HG03039 (cell line): Measurements from ENCODE around the gene PALLD.
"Not testable (repeated sequence)": the region's sequence is repeated elsewhere in the genome, so short reads cannot be mapped to it uniquely, and the experiment has no call there.

ENCODE experiments used
- ATAC-seq: cut with Tn5 transposase; IDR thresholded peaks from one replicate; pipeline ENCODE4 v1.9.1; 2021; ENCODE audit warnings: mild to moderate bottlenecking, moderate library complexity; ENCODE audit not compliant: unreplicated experiment

PALLD gene

GRCh38 chr4:168490711-168491110 is 6.1 kb upstream of the PALLD start:
- no peak for ATAC-seq

- ATAC-seq, result no peak
Observed at GRCh38 chr4:168491563-168491962, 5.3 kb upstream of the PALLD start.

- no peak for ATAC-seq
Observed at GRCh38 chr4:168498251-168498650, 1.4 kb downstream of the PALLD start.

DNA sequence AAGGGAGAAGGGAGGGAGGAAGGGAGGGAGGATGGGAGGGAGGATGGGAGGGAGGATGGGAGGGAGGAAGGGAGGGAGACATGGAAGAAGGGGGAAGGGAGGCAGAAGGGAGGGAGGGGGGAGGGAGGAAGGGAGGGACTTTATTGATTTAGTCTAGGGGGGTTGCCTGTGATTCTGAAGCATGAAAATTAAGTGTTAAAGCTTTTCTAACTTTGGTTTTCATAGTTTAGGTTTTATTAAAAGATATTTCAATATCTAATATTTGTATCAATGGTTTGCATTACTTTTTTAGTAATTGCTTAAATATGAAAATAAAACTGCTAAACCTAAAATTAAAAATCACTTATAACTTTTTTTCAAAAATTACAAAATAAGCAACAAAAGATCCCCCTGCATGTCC is 2.4 kb downstream of the PALLD start:
- ATAC-seq, result no peak

DNA sequence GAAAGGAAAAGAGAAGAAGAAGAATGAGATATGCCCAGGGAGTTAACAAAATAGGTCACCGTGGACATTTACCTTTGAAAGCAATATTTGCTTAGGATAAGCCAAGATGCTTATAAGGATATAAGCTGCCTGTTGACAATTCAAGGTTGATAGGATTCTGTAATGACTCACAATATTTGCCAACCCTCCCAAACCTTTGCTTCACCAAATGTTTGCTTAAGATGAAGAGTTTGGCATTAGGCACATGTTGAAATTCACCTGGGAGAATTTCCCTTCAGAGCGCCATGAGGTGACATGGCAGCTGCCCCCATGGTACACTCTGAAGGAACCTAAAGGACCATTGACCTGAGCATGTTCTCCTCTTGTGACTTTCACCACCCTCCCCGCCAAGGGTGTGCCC is 4.6 kb downstream of the PALLD start:
- ATAC-seq, result no peak

DNA sequence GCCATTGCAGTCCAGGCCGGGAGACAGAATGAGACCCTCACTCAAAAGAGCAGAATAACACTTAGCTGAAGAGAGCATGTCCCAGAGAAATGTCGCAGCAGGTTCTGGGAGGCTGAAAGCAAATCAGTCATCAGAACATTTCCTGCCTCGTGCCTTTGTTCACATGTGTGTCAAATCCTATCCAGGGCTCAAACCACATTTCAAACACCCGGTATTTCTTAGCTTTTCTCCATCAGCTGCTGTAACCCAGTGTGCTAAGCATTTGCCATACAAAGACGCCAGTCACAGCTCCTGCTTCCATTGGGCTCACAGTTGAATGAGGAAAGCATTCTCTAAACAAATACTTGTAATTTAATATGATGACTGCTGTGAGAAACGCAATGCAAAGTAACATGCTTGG is 6.0 kb downstream of the PALLD start:
- no peak for ATAC-seq

DNA sequence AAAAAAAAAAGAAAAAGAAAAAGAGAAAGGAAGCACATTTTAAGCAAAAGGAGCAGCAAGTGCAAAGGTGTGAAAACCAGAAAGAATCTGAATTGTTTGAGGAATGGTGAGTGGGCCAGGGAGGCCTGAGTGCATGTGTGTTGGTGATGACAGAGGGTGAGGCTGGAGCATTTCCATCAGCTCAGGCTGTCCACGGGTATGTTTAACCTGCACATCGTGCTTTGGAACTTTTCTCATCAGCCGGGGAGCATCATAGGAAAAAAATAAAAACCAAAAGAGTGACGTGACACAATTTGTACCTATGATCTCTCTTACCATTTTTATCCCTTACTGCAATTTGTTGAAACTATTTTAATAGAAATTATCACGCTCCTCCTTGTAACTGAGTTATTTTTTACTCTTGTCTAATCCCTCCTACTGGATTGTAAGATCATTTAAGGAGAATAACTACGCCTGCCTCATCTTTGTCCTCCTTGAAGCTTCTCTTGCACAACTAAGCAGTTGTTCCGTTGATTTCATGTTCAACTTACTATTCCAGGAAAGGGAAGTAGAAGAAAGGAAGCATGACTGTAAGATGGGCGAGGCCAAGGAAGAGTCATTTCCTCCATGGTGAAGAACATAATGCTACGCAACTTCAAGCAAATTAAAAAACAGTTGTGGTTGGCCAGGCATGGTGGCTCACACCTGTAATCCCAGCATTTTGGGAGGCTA is 7.0 kb downstream of the PALLD start:
- ATAC-seq, result no peak

DNA sequence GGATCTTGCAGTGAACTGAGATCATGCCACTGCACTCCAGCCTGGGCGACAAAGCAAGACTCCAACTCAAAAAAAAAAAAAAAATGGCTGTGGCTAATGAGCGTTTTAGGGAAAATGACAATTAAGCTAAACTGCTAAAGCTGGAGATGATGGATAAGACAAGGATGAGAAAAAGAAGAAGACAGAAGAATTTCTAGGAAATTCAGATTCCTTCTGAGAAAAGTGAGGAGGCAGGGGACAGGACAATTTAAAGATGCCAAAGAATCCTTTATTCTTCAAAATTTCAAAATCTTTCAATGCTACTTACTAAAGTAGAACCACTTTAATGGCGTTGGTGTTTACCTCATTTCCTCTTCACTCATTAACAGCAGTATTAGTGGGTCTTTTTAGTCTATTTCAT is 7.7 kb downstream of the PALLD start:
- no peak for ATAC-seq

DNA sequence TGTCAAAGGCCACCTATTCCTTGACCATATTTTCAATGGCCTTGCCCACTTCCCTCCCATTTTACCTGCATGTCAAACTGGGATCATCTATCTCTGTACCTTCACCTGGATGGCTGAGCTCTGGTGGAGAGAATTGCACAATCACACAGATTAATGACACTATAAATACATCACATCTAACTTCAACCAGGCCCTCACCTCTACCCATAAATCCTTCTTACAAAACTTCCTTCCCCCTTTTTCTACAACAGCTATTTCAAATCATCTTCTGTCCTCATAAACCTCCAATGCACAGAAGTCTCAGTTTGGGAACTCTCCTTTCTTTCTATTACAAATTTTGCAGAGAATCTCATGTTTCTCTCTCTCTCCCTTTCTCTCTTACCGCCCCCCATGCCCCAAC is 9.2 kb downstream of the PALLD start:
- no peak for ATAC-seq

GRCh38 chr4:168507178-168507815 is 10.4 kb downstream of the PALLD start:
- no peak for ATAC-seq

DNA sequence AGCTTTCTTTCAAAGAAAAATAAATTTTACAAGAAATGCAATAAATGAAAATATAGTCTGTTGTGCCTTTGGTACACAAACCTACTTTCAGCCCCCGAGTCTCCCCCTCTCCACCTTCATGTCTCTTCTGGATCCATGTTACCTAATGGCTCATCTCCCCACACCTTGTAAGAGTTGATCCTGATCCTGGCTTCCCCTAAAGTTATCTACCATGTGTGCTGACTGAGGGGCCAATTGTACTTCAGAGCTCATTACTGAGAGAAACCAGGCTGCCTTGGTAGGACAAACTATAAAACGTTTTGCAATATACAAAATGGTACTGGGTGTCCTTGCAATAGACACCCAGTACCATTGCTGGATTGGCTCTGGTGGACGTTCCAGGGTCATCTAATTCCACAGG is 11.8 kb downstream of the PALLD start:
- no peak for ATAC-seq

DNA sequence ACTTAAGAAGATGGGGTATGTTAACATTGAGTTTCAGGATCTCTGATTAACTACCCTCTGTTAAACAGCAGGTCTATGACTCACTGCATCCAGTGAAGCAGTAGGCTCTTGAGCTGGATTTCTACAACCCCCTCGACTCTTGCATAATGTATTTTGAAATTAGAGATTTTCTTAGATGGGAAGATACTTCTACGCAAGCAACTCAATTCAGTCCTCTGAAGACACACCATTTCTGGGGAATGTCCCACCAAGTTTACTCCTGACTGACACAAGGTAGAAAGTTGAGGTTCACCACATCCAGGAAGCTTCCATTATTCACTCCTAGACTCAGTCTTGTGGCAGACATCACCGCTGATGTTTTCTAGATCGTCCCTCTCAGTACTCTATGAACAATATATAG is 12.9 kb downstream of the PALLD start:
- ATAC-seq, result no peak

GRCh38 chr4:168511780-168512489 is 15.1 kb downstream of the PALLD start:
- ATAC-seq, result no peak

- ATAC-seq, result not testable (repeated sequence)
Observed at GRCh38 chr4:168513826-168514225, 17.0 kb downstream of the PALLD start.

DNA sequence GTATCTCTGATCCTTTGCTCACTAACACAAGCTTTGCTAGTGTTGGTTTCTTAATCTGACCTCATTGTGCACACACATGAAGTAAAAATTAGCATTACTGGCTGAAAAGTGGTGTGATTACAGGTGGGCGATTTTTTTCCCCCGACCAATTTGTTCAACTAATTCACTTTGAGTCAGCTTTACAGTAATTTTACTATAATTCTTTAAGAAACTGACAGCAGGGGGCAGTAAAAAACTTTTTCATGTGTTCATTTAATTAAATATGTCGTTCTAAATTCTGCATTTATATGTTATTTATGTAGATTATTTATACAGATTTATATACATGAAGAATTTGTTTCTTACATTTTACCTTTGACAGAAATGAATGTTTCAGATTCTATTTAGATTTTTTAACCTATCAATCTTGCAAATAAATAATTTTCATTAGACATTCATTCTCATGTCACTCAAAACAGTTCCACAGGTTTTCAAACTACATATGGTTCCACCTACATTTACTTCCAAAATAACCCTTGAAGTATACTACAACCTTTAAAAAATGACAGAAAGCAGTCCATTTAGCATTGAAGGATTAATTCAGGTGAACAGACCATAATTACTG is 17.5 kb downstream of the PALLD start:
- no peak for ATAC-seq

DNA sequence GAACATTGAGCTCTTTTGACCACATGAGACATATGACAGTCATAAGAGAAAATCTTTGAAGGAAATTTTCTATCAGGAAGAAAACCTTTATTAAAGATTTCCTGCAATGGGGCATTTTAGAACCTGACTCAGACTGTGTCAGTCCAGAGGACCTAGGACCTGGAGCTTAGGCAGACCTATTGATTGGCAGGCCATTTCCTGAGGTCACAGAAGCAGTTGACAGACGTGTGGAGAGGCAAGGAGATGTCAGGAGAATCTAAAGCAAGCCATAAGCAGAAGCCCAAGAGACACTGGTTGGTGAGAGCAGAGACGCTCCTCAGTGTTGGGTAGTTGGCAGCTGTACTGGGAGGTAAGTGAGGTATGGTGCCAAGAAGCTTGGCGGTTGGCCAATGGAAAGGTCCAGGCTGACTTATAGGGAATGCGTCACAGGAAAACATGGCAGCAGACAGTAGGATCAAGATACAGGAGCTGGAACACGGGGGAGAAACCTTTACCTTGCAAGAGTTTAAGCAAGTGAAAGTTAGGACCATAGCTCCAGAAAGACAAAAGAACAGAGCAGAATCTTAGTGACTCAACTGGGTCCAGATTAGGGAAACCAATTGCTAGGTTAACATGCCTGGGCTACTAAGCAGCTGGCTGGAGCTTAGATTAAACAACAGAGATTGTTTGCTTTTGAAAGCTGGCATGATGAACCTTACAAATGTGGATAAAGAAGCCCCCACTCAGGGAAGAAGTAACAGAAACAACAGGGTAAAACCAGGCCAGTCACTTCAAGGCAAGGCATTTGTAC is 18.6 kb downstream of the PALLD start:
- ATAC-seq, result no peak

GRCh38 chr4:168516841-168517240 is 20.0 kb downstream of the PALLD start:
- no peak for ATAC-seq

GRCh38 chr4:168519576-168519975 is 22.7 kb downstream of the PALLD start:
- ATAC-seq, result no peak

DNA sequence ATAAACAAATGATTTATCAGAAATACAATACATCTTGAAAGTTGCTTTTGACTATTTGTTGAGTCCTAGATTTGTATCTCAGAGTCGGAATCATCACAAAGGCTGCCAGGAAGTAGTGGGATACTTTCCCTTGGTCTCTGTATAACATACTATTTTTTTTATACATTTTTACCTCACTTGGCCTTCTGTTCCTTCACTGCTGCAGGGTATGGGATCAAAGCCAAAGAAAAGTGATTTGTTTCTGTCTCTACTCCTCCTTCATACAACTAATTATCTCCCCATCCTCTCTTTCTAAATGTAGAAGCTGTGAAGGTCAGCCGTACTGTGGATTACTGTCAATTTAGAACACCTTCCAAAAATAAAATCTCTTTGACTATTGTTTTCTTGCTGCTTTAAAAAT is 24.9 kb downstream of the PALLD start:
- ATAC-seq, result no peak

GRCh38 chr4:168522356-168522755 is 25.5 kb downstream of the PALLD start:
- ATAC-seq, result no peak
